Measurements from ENCODE around the gene CGB7. TPM values are rescaled to one million over a fixed set of nuclear protein-coding genes. Genes with fewer than 3 reads are reported as not detected.
A peak's percentile ranks its signal among the peaks of the same experiment; 100 is the strongest.

The CGB7 gene
- total and polyA plus RNA-seq, 9 of the 15 experiments (the other 6 are each of a cell fraction or from before 2014, with no cell fraction given): not detected

- Histone ChIP-seq H3K36me3 (ENCODE audit: control insufficient read depth, insufficient read depth, low read length) (peaks cover 85% of the 10 kb centered on the region), H3K27me3 (ENCODE audit: control insufficient read depth in 2 of 2, insufficient read depth in 2 of 2, low read length in 2 of 2) (no peaks in the 10 kb centered on the region), H3K79me2 (ENCODE audit: control insufficient read depth, insufficient read depth, low read length) (no peaks in the 10 kb centered on the region), H3K27ac (ENCODE audit: extremely low read depth, low read depth, low read length) (no peak overlapping the region), H3K4me1 (replicated peaks in 1 of 2; ENCODE audit: control insufficient read depth in 2 of 2, insufficient read depth in 2 of 2, low read length in 2 of 2) (peaks cover 0 to 6% of the 10 kb centered on the region in 2 experiments; a peak in 1 of 5 replicates), H3K4me3 (no peak overlapping the region), H2AFZ (ENCODE audit: low read depth, low read length) (no peak overlapping the region), H3K4me2 (ENCODE audit: insufficient read depth, low read length) (no peak overlapping the region), H3K9me3 (replicated peaks; ENCODE audit: control insufficient read depth, insufficient read depth, low read depth, low read length) (no peaks in the 10 kb centered on the region), H3K9ac (ENCODE audit: insufficient read depth in 1 of 2, low read depth in 2 of 2, low read length in 2 of 2) (no peak overlapping the region), H4K20me1 (replicated peaks; ENCODE audit: control insufficient read depth, insufficient read depth, low read length) (no peaks in the 10 kb centered on the region), H3K9me1 (ENCODE audit: control insufficient read depth, insufficient read depth, low read length) (peaks cover 4% of the 10 kb centered on the region)
- ChIA-PET POLR2A (interaction anchor here (1.3 kb wide), 2 partner anchors 9 to 13 kb away, joined by 4 to 5 read pairs; partner anchors contain the start of genes GYS1 and RUVBL2), CTCF (ENCODE audit: low intra/inter-chr PET ratio) (no interaction called here)
- DNase-seq (ENCODE audit: extremely low read depth in 1 of 4, low spot score in 3 of 4) (no peak), FAIRE-seq (no peak), ATAC-seq (no peak)
- TF ChIP-seq CREB1 (IDR thresholded peaks at IDR 0.05): no peak
- TF ChIP-seq CREB1 (CRISPR knock-in tag; IDR thresholded peaks at IDR 0.05): no peak
- TF ChIP-seq POLR2G (IDR thresholded peaks at IDR 0.05; ENCODE audit: low read depth, low read length): peak; percentile 29; the same call in 1 of the 2 replicates
- peak; percentile 45 for TF ChIP-seq RBFOX2 (IDR thresholded peaks at IDR 0.05; ENCODE audit: low read depth, low read length)
- 98% methylated on average over 21 of the region's 22 CpGs for WGBS (ENCODE audit: insufficient coverage, low coverage, missing lambda C conversion rate)
- in situ Hi-C loops (cut with MboI): no loop called here
- intact Hi-C loops (cut with micrococcal nuclease): no loop called here
- no TSS peak for BruUV-seq (replicated peaks)
Observed at GRCh38 chr19:49006905-49007304, 50.6 kb downstream of the CGB7 start.

- WGBS (ENCODE audit: insufficient coverage, low coverage, missing lambda C conversion rate): 88% methylated on average over 7 of the region's 7 CpGs
- H3K27me3 ChIP-seq (ENCODE audit: control insufficient read depth in 2 of 2, insufficient read depth in 2 of 2, low read length in 2 of 2): no peaks in the 10 kb centered on the region
- H3K4me1 ChIP-seq (replicated peaks in 1 of 2; ENCODE audit: control insufficient read depth in 2 of 2, insufficient read depth in 2 of 2, low read length in 2 of 2): peaks cover 0 to 4% of the 10 kb centered on the region in 2 experiments; a peak in 1 of 5 replicates
- H3K27ac ChIP-seq (ENCODE audit: extremely low read depth, low read depth, low read length): no peak overlapping the region
- H3K9ac ChIP-seq (ENCODE audit: insufficient read depth in 1 of 2, low read depth in 2 of 2, low read length in 2 of 2): no peak overlapping the region
- no peak for TF ChIP-seq GTF2F1 (IDR thresholded peaks at IDR 0.05; ENCODE audit: low read depth, low read length)
- no peak for TF ChIP-seq E2F8 (IDR thresholded peaks at IDR 0.05; ENCODE audit: low read depth, partially characterized antibody)
- TF ChIP-seq XRCC3 (IDR thresholded peaks at IDR 0.05): no peak
- TF ChIP-seq FOXM1 (IDR thresholded peaks at IDR 0.05; ENCODE audit: low read depth): no peak
- TF ChIP-seq FOXM1 (CRISPR knock-in tag; IDR thresholded peaks at IDR 0.05; ENCODE audit: low read depth): no peak
- TF ChIP-seq TGIF2 (CRISPR knock-in tag; IDR thresholded peaks at IDR 0.05): no peak
- intact Hi-C loops (cut with micrococcal nuclease): no loop called here
- H3K36me3 ChIP-seq (ENCODE audit: control insufficient read depth, insufficient read depth, low read length): peaks cover 77% of the 10 kb centered on the region
- H3K4me3 ChIP-seq: no peak overlapping the region
- H3K79me2 ChIP-seq (ENCODE audit: control insufficient read depth, insufficient read depth, low read length): peaks cover under 1% of the 10 kb centered on the region; the same call in 1 of the 3 replicates
- BruUV-seq (replicated peaks): TSS peak; percentile 27
- H2AFZ ChIP-seq (ENCODE audit: low read depth, low read length): no peak overlapping the region
- POLR2A ChIA-PET: interaction anchor here (0.6 kb wide), 1 partner anchor 9 kb away, joined by 5 read pairs; no protein-coding TSS in a partner anchor
- no peak overlapping the region for H3K4me2 ChIP-seq (ENCODE audit: insufficient read depth, low read length)
- no peak for ATAC-seq
- no peak for FAIRE-seq
- no peak for DNase-seq (ENCODE audit: extremely low read depth in 1 of 4, low spot score in 3 of 4)
- no peaks in the 10 kb centered on the region for H3K9me3 ChIP-seq (replicated peaks; ENCODE audit: control insufficient read depth, insufficient read depth, low read depth, low read length)
- in situ Hi-C loops (cut with MboI): no loop called here
- CTCF ChIA-PET (ENCODE audit: low intra/inter-chr PET ratio): no interaction called here
- H4K20me1 ChIP-seq (replicated peaks; ENCODE audit: control insufficient read depth, insufficient read depth, low read length): no peaks in the 10 kb centered on the region
- H3K9me1 ChIP-seq (ENCODE audit: control insufficient read depth, insufficient read depth, low read length): peaks cover 4% of the 10 kb centered on the region
Observed at GRCh38 chr19:49004964-49005614, 52.5 kb downstream of the CGB7 start.
